ENCODE data around the gene APOM. TPM values are rescaled to one million over a fixed set of nuclear protein-coding genes. Genes with fewer than 3 reads are reported as not detected.

Gene APOM
- total RNA-seq, 3 donors from 2014 or later (not counting 1 experiment from before 2014, with no cell fraction given), result 2.6 to 2.8 (median 2.7) TPM

DNA sequence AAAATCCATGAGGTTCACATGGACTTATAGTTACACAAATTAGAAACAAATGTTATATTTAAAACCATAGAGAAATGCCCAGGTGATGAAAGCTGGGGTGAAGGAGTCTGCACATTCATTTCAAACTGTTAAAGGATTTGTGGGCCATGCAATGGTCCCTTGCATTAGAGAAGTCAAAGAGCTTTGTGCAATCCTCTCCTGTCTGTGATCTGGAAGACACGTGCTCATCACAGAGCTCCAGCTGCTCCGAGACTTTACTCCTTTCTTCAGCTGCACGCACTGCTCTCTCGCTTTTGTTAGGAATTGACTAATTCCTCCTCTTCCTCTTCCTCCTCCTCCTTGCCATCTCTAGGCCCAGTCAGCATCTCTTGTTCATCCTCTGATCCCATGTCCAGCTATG lies 44.7 kb upstream of the APOM start:
- ATAC-seq (no peak), DNase-seq (no peak)
- Mint-ChIP-seq H3K27me3 (ENCODE audit: low read depth in 2 of 2) (no peaks in the 10 kb centered on the region), H3K9me3 (no peaks in the 10 kb centered on the region), H3K4me1 (no peaks in the 10 kb centered on the region), H3K27ac (no peak overlapping the region), H3K4me3 (no peak overlapping the region), H3K36me3 (no peaks in the 10 kb centered on the region)
- intact Hi-C loops (cut with micrococcal nuclease), result no loop called here
- TF ChIP-seq, protein P1, sequence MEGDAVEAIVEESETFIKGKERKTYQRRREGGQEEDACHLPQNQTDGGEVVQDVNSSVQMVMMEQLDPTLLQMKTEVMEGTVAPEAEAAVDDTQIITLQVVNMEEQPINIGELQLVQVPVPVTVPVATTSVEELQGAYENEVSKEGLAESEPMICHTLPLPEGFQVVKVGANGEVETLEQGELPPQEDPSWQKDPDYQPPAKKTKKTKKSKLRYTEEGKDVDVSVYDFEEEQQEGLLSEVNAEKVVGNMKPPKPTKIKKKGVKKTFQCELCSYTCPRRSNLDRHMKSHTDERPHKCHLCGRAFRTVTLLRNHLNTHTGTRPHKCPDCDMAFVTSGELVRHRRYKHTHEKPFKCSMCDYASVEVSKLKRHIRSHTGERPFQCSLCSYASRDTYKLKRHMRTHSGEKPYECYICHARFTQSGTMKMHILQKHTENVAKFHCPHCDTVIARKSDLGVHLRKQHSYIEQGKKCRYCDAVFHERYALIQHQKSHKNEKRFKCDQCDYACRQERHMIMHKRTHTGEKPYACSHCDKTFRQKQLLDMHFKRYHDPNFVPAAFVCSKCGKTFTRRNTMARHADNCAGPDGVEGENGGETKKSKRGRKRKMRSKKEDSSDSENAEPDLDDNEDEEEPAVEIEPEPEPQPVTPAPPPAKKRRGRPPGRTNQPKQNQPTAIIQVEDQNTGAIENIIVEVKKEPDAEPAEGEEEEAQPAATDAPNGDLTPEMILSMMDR (IDR thresholded peaks at IDR 0.05), result no peak
- Histone ChIP-seq H3K9me3 (ENCODE audit: control insufficient read depth, insufficient read depth, low read length) (no peaks in the 10 kb centered on the region), H3K36me3 (ENCODE audit: control insufficient read depth, insufficient read depth, low read length) (no peaks in the 10 kb centered on the region), H3K27ac (ENCODE audit: low read length) (no peak overlapping the region), H3K4me3 (ENCODE audit: low read length) (no peak overlapping the region), H3K27me3 (ENCODE audit: control insufficient read depth, insufficient read depth, low read length) (no peaks in the 10 kb centered on the region), H3K4me1 (ENCODE audit: control insufficient read depth, insufficient read depth, low read length) (peaks cover 10% of the 10 kb centered on the region)
- WGBS (ENCODE audit: insufficient coverage), result 95% methylated on average over 4 of the region's 4 CpGs

DNA sequence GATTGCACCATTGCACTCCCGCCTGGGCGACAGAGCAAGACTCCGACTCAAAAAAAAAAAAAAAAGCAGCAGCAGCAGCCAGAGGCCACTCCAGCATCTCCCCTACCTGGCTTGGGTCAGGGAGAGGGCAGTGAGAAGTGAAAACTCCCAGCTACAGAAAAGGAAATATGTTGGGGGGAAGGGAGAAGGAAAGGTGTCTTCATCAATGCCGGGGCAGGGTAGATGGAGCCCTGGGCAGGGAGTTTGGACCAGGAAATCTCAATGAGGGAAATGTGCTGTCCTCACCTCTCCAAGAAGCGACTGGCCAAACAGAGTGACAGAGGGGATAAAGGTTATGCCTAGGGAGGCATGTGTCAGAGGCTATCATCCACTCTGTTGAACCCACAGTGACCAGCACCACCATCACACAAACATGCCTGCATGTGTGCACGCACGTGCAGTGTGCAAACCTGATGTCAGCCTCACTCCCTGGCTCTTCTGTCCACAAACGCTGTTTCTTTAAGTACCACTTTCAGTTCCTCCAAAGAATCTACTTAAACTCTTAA lies 41.5 kb upstream of the APOM start:
- WGBS (ENCODE audit: insufficient coverage), result 76% methylated on average over 5 of the region's 8 CpGs
- no peaks in the 10 kb centered on the region for H3K27me3 Mint-ChIP-seq (ENCODE audit: low read depth in 2 of 2)
- TF ChIP-seq, protein P1 (IDR thresholded peaks at IDR 0.05), result no peak

DNA sequence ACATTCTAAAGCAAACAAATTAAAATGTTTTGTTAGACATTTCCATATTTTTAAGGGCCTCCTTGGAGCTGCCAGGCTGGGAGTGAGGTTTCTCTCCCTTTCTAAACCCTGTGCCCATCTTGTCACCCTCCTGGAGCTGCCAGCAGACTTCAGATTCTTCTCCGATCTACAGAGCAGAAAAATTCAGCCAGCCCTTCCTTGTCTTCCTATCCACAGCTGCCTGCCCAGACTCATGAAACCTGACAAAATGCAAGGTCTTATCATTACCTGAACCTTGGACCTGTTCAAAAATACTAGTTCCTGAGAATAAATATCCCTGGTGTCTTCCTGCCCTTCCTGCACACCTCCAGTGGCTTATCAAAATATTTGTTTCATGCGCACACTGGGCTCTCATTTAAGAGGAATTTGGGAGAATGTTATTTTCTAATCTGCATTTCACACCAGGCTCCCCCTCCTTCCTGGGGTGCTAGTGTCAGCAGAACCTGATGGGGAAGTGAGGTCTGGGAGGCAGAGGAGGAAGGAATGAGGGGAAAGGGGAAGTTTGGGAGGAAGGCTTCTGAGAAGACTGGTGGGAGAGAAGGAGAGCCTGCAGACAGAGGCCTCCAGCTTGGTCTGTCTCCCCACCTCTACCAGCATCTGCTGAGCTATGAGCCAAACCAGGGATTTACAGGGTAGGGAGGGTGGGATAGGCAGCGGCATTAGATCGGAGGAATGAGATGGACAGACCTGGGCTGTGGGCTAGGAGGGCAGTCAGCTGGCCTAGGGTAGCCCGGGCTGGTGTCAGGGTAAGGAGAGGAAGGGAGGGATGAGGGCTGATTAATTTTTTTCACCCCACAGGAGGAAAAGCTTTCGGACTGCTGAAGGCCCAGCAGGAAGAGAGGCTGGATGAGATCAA lies 40.8 kb upstream of the APOM start, which contains the start of gene AIF1:
AIF1 (plus strand) TSS at position 551 of the 895 bp plus-strand sequence; CDS start at position 647, 96 bp downstream.
- ATAC-seq (no peak), DNase-seq (no peak)
- H3K27ac Mint-ChIP-seq, result no peak within 1 kb of the TSS
- Histone ChIP-seq H3K4me3 (ENCODE audit: low read length) (no peak within 1 kb of the TSS), H3K36me3 (ENCODE audit: control insufficient read depth, insufficient read depth, low read length) (no peaks in the 10 kb centered on the region), H3K27me3 (ENCODE audit: control insufficient read depth, insufficient read depth, low read length) (no peaks in the 10 kb centered on the region), H3K4me1 (ENCODE audit: control insufficient read depth, insufficient read depth, low read length) (peaks cover 17% of the 10 kb centered on the region), H3K9me3 (ENCODE audit: control insufficient read depth, insufficient read depth, low read length) (no peaks in the 10 kb centered on the region), H3K27ac (ENCODE audit: low read length) (no peak within 1 kb of the TSS)
- H3K9me3 Mint-ChIP-seq, result no peaks in the 10 kb centered on the region
- WGBS (ENCODE audit: insufficient coverage), result 32% methylated on average over 5 of the region's 6 CpGs
- TF ChIP-seq, protein P1 (IDR thresholded peaks at IDR 0.05), result no peak
- H3K4me3 Mint-ChIP-seq, result no peak within 1 kb of the TSS
- no peaks in the 10 kb centered on the region for H3K36me3 Mint-ChIP-seq
- no peaks in the 10 kb centered on the region for H3K27me3 Mint-ChIP-seq (ENCODE audit: low read depth in 2 of 2)
- peaks cover 0 to under 1% of the 10 kb centered on the region in 2 donors for H3K4me1 Mint-ChIP-seq
- intact Hi-C loops (cut with micrococcal nuclease), result no loop called here

More for the DNA sequence above, 41.5 kb upstream of the APOM start:
- intact Hi-C loops (cut with micrococcal nuclease), result no loop called here
- Mint-ChIP-seq H3K4me3 (no peak overlapping the region), H3K4me1 (no peaks in the 10 kb centered on the region), H3K36me3 (no peaks in the 10 kb centered on the region), H3K27ac (no peak overlapping the region), H3K9me3 (no peaks in the 10 kb centered on the region)
- DNase-seq (no peak), ATAC-seq (no peak)
- Histone ChIP-seq H3K27ac (ENCODE audit: low read length) (no peak overlapping the region), H3K36me3 (ENCODE audit: control insufficient read depth, insufficient read depth, low read length) (no peaks in the 10 kb centered on the region), H3K4me3 (ENCODE audit: low read length) (no peak overlapping the region), H3K27me3 (ENCODE audit: control insufficient read depth, insufficient read depth, low read length) (no peaks in the 10 kb centered on the region), H3K9me3 (ENCODE audit: control insufficient read depth, insufficient read depth, low read length) (no peaks in the 10 kb centered on the region), H3K4me1 (ENCODE audit: control insufficient read depth, insufficient read depth, low read length) (peaks cover 14% of the 10 kb centered on the region)

Data from natural killer cell (primary cell).